ENCODE measurements around the gene FEM1B.

GRCh38 chr15:68304589-68305337 is 27.2 kb downstream of the FEM1B start:
- TF ChIP-seq CTCF (conservative IDR thresholded peaks at IDR 0.05; ENCODE audit: low read depth, low read length), result no peak
- TF ChIP-seq EZH2 (IDR thresholded peaks at IDR 0.05; ENCODE audit: low read length, unreplicated experiment), result no peak

Measured in PC-3 (cell line).